ENCODE results near the gene LRRC8D.

LRRC8D gene

GRCh38 chr1:89946532-89946931 lies 125.7 kb downstream of the LRRC8D start:
- Histone ChIP-seq H3K4me1 (no peaks in the 10 kb centered on the region), H2AFZ (no peak overlapping the region), H3K9me3 (ENCODE audit: control insufficient read depth, low read length) (no peaks in the 10 kb centered on the region), H3K27me3 (ENCODE audit: control insufficient read depth, insufficient read depth, low read length) (no peaks in the 10 kb centered on the region), H3K4me3 (ENCODE audit: low read depth, low read length) (no peak overlapping the region), H3K27ac (no peak overlapping the region), H3K9ac (no peak overlapping the region), H3K79me2 (no peaks in the 10 kb centered on the region), H3K4me2 (ENCODE audit: low read length) (no peak overlapping the region), H3K36me3 (ENCODE audit: control insufficient read depth, insufficient read depth, low read length) (no peaks in the 10 kb centered on the region)
- TF ChIP-seq, protein P1, sequence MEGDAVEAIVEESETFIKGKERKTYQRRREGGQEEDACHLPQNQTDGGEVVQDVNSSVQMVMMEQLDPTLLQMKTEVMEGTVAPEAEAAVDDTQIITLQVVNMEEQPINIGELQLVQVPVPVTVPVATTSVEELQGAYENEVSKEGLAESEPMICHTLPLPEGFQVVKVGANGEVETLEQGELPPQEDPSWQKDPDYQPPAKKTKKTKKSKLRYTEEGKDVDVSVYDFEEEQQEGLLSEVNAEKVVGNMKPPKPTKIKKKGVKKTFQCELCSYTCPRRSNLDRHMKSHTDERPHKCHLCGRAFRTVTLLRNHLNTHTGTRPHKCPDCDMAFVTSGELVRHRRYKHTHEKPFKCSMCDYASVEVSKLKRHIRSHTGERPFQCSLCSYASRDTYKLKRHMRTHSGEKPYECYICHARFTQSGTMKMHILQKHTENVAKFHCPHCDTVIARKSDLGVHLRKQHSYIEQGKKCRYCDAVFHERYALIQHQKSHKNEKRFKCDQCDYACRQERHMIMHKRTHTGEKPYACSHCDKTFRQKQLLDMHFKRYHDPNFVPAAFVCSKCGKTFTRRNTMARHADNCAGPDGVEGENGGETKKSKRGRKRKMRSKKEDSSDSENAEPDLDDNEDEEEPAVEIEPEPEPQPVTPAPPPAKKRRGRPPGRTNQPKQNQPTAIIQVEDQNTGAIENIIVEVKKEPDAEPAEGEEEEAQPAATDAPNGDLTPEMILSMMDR (IDR thresholded peaks at IDR 0.05), result no peak

GRCh38 chr1:89948722-89949345 lies 128.0 kb downstream of the LRRC8D start:
- Histone ChIP-seq H3K9me3 (ENCODE audit: control insufficient read depth, low read length) (no peaks in the 10 kb centered on the region), H3K27me3 (ENCODE audit: control insufficient read depth, insufficient read depth, low read length) (no peaks in the 10 kb centered on the region), H3K4me2 (ENCODE audit: low read length) (no peak overlapping the region), H3K27ac (no peak overlapping the region), H2AFZ (no peak overlapping the region), H3K4me3 (ENCODE audit: low read depth, low read length) (no peak overlapping the region), H3K9ac (no peak overlapping the region), H3K36me3 (ENCODE audit: control insufficient read depth, insufficient read depth, low read length) (no peaks in the 10 kb centered on the region), H3K79me2 (no peaks in the 10 kb centered on the region), H3K4me1 (no peaks in the 10 kb centered on the region)
- TF ChIP-seq, protein P1 (IDR thresholded peaks at IDR 0.05), result no peak

DNA sequence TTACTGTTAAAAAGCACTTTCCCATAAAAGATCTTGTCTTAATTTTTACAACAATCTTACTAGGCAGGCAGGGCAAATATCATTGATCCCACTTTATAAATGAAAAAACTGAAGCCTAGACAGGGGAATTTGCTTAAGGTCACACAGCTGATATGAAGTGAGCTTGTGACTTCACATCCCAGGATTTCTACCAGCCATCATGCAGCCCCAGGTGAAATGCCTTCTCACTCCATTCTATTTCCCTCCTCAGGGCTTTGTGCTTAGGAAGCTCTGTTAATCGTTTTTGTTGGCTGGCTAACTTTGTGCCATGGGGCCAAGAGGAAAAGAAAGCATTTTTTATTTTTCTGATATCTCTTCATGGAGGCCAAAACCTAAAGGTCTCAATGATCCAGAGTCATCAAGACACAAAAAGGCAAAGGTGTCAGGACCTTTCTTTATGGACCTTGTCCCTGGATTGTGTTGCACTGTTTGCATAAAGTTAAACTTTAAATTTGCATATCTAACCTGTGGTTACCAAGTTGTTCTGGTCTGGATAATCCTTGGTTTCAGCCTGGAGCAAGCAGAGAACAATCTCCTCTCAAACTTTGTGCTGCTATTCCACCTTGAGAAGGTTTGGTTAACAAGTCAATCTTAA lies 129.3 kb downstream of the LRRC8D start:
- Histone ChIP-seq H3K36me3 (ENCODE audit: control insufficient read depth, insufficient read depth, low read length) (no peaks in the 10 kb centered on the region), H3K9ac (no peak overlapping the region), H3K4me2 (ENCODE audit: low read length) (no peak overlapping the region), H3K4me3 (ENCODE audit: low read depth, low read length) (no peak overlapping the region), H3K79me2 (no peaks in the 10 kb centered on the region), H3K9me3 (ENCODE audit: control insufficient read depth, low read length) (no peaks in the 10 kb centered on the region), H3K27me3 (ENCODE audit: control insufficient read depth, insufficient read depth, low read length) (no peaks in the 10 kb centered on the region), H3K27ac (no peak overlapping the region), H2AFZ (no peak overlapping the region), H3K4me1 (no peaks in the 10 kb centered on the region)
- TF ChIP-seq, protein P1 (IDR thresholded peaks at IDR 0.05), result no peak

DNA sequence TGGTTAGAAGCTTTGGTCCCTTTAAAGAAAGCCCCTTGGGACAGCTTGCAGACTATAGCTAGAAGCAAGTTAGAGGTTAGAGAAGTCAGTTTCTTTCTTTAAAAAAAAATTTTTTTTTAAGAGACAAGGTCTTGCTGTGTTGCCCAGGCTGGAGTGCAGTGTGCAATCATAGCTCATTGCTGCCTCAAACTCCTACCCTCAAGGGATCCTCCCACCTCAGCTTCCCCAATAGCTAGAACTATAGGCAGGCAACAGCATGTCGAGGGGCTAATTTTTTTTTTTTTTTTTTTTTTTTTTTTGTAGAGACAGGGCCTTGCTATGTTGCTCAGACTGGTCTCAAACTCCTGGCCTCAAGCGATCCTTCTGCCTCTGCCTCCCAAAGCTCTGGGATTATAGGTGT lies 129.9 kb downstream of the LRRC8D start:
- Histone ChIP-seq H3K4me1 (no peaks in the 10 kb centered on the region), H3K9ac (no peak overlapping the region), H3K4me3 (ENCODE audit: low read depth, low read length) (no peak overlapping the region), H3K36me3 (ENCODE audit: control insufficient read depth, insufficient read depth, low read length) (no peaks in the 10 kb centered on the region), H3K79me2 (no peaks in the 10 kb centered on the region), H3K4me2 (ENCODE audit: low read length) (no peak overlapping the region), H3K9me3 (ENCODE audit: control insufficient read depth, low read length) (no peaks in the 10 kb centered on the region), H3K27ac (no peak overlapping the region), H2AFZ (no peak overlapping the region), H3K27me3 (ENCODE audit: control insufficient read depth, insufficient read depth, low read length) (no peaks in the 10 kb centered on the region)
- TF ChIP-seq, protein P1 (IDR thresholded peaks at IDR 0.05), result no peak

Measured in parathyroid adenoma (tissue), 2 donors.